HG03342 (cell line): ENCODE results near the gene TAF11L10.
"Not testable (repeated sequence)": the region's sequence is repeated elsewhere in the genome, so short reads cannot be mapped to it uniquely, and the experiment has no call there.

Experiments used
- ATAC-seq: cut with Tn5 transposase; IDR thresholded peaks from one replicate; pipeline ENCODE4 v1.9.1; 2021; ENCODE audit warnings: mild to moderate bottlenecking, moderate library complexity; ENCODE audit not compliant: unreplicated experiment

The TAF11L10 gene

GRCh38 chr5:17597728-17598127 is at the start of gene TAF11L10:
TAF11L10 (minus strand) TSS chr5:17597828.
- not testable (repeated sequence) for ATAC-seq

GRCh38 chr5:17634160-17634559 is 36.5 kb upstream of the TAF11L10 start, which contains the start of gene TAF11L14:
TAF11L14 (plus strand) TSS chr5:17634460.
- no peak for ATAC-seq

GRCh38 chr5:17631788-17632187 is 34.2 kb upstream of the TAF11L10 start, which contains the start of gene TAF11L13:
TAF11L13 (plus strand) TSS chr5:17632088.
- ATAC-seq, result not testable (repeated sequence)

GRCh38 chr5:17625686-17626085 is 28.1 kb upstream of the TAF11L10 start:
- no peak for ATAC-seq

- no peak for ATAC-seq
Observed at GRCh38 chr5:17620627-17621026, 23.0 kb upstream of the TAF11L10 start.

- no peak for ATAC-seq
Observed at GRCh38 chr5:17619354-17619753, 21.7 kb upstream of the TAF11L10 start.

- no peak for ATAC-seq
Observed at GRCh38 chr5:17614872-17615605, 17.4 kb upstream of the TAF11L10 start.

- not testable (repeated sequence) for ATAC-seq
Observed at GRCh38 chr5:17610092-17610491, 12.5 kb upstream of the TAF11L10 start, which contains the start of gene TAF11L12. TAF11L12 (plus strand) TSS chr5:17610392.

- ATAC-seq, result not testable (repeated sequence)
Observed at GRCh38 chr5:17607461-17607860, 9.8 kb upstream of the TAF11L10 start.

GRCh38 chr5:17604951-17605350 is 7.3 kb upstream of the TAF11L10 start:
- no peak for ATAC-seq

GRCh38 chr5:17603880-17604279 is 6.3 kb upstream of the TAF11L10 start, which contains the start of gene TAF11L11:
TAF11L11 (plus strand) TSS chr5:17604183.
- ATAC-seq, result not testable (repeated sequence)

- ATAC-seq, result not testable (repeated sequence)
Observed at GRCh38 chr5:17594255-17594654, 3.4 kb downstream of the TAF11L10 start, which contains the start of gene TAF11L9. TAF11L9 (minus strand) TSS chr5:17594394.

GRCh38 chr5:17590860-17591259 is 6.8 kb downstream of the TAF11L10 start, which contains the start of gene TAF11L8:
TAF11L8 (minus strand) TSS chr5:17590960.
- not testable (repeated sequence) for ATAC-seq

- not testable (repeated sequence) for ATAC-seq
Observed at GRCh38 chr5:17585658-17586057, 12.0 kb downstream of the TAF11L10 start, which contains the start of gene TAF11L7. TAF11L7 (minus strand) TSS chr5:17585758.
